Activated naive CD4-positive, alpha-beta T cell treated with anti-CD3 and anti-CD28 coated beads, Interleukin-2, amount 10 ng/mL, durations not matched to agents 7 days and 5 days (primary cell): ENCODE results near the gene ZNF530.
A peak's percentile ranks its signal among the peaks of the same experiment; 100 is the strongest.

Experiments
- CTCF ChIA-PET: fragments of 350-600 bp; sonication (Branson Sonifier 250); formaldehyde crosslinking; loops from one replicate; lab custom pipeline; 2021; ENCODE audit warnings: antibody characterized with exemption; lab: Charles Lee
- DNase-seq: peaks from one replicate; pipeline ENCODE4 v3.0.0-alpha.2; 2020
- H3K27ac Mint-ChIP-seq: one replicate; pipeline ENCODE4 v1.8.0; 2021; ENCODE audit warnings: mild to moderate bottlenecking, moderate library complexity, mixed read lengths
- H3K27me3 Mint-ChIP-seq: one replicate; pipeline ENCODE4 v1.8.0; 2021; ENCODE audit warnings: mild to moderate bottlenecking, mixed read lengths
- H3K36me3 Mint-ChIP-seq: one replicate; pipeline ENCODE4 v1.8.0; 2021; ENCODE audit warnings: mixed read lengths
- H3K4me1 Mint-ChIP-seq: one replicate; pipeline ENCODE4 v1.8.0; 2021; ENCODE audit warnings: mixed read lengths
- H3K4me3 Mint-ChIP-seq: one replicate; pipeline ENCODE4 v1.8.0; 2021; ENCODE audit warnings: mild to moderate bottlenecking, moderate library complexity, mixed read lengths
- H3K9me3 Mint-ChIP-seq: one replicate; pipeline ENCODE4 v1.8.0; 2021; ENCODE audit warnings: mixed read lengths

Gene ZNF530

DNA sequence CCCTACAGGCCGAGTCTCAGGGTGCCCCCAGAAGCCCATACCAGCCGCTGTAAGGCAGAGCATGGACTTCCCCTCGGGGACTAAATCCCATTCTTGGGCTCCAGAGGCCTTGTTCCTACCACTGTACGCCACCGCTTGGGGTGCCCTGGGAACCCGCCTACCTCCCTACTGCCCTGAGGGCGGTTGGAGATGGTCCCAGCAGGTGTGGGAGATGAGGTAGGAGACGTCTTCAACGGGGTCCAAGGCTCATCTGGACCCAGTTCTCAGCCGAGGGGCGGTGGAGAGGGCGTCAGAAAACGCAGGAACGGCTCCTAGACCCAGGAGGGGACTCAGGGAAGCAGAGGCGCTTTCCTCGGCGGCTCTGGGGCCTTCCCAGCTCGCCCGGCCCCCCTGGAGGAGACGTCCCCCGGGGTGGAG lies 16.6 kb upstream of the ZNF530 start:
- Mint-ChIP-seq H3K9me3 (peaks cover 56% of the 10 kb centered on the region), H3K4me1 (peaks cover 32% of the 10 kb centered on the region), H3K27ac (no peak overlapping the region), H3K27me3 (peaks cover 3% of the 10 kb centered on the region), H3K4me3 (peak overlapping the region; percentile 92), H3K36me3 (peaks cover 57% of the 10 kb centered on the region)
- CTCF ChIA-PET = no interaction called here
- DNase-seq = no peak

DNA sequence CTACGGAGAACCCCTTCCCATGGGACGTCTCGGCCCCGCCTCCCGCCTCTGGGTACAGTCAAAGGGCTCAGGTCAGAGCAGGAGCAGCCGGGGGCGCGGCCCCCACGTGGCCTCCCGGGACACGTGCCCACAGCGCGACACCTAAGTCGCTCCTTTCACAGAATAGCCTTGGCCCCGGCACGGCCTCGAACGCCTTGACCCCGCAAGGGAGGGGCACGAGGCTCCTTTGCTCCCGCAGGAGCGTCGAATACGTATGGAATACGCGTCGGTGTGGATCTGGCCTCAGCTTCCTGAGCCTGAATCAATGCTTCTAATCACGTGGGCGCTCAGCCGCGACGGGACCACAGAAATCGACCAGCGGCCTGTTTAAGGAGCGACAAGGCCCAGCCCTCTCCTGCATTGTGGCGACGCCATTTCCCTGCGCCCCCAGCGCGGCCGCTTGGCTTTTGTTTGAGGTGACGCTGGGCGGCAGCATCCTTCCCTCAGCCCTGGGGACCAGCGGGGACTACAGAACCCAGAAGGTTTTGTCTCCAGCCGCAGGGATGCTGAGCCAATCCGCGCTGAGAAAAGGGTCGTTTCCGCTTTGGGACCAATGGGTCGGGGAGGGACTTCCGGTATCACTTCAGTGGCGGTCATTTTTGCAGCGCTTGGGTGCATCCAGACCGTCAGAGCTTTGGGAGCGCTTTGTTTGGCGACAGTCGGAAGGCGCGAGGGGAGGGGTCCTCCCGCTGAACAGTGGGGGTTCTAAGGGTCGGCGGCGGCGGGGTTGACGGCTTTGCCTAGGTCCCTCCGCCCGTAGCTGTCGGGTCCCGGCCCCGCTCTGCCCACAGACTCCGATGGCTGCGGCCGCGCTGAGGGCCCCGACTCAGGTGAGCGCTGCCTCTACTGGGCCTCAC lies 15.9 kb upstream of the ZNF530 start, which contains the start of gene ZIK1:
ZIK1 (plus strand) TSS at position 625 of the 896 bp plus-strand sequence; CDS start at position 837, 212 bp downstream.
- H3K4me1 Mint-ChIP-seq = peaks cover 29% of the 10 kb centered on the region
- peaks cover 3% of the 10 kb centered on the region for H3K27me3 Mint-ChIP-seq
- DNase-seq = peak; percentile 95
- peaks cover 62% of the 10 kb centered on the region for H3K9me3 Mint-ChIP-seq
- CTCF ChIA-PET = no interaction called here
- H3K36me3 Mint-ChIP-seq = peaks cover 59% of the 10 kb centered on the region
- H3K27ac Mint-ChIP-seq = peak within 1 kb of the TSS; percentile 91
- H3K4me3 Mint-ChIP-seq = peak within 1 kb of the TSS; percentile 92

DNA sequence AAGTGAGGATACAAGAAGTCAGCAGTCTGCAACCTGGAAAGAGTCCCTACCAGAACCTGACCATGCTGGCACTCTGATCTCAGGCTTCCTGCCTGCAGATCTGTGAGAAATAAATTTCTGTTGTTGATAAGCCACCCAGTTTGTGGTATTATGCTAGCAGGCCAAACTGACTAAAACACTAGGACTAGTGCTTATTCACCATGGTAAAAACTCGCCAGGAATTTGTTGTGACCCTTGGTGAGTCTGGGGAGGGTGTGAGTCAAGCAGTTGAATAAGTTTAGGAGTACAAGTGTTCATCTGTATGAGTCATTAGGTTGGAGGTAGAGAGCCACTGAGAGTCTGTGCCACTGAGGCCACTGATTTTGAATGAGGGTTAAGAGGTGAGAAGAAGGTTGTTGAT lies 12.2 kb upstream of the ZNF530 start:
- peaks cover 20% of the 10 kb centered on the region for H3K4me1 Mint-ChIP-seq
- H3K36me3 Mint-ChIP-seq = peaks cover 77% of the 10 kb centered on the region
- CTCF ChIA-PET = no interaction called here
- H3K9me3 Mint-ChIP-seq = peaks cover 77% of the 10 kb centered on the region
- no peak overlapping the region for H3K4me3 Mint-ChIP-seq
- H3K27me3 Mint-ChIP-seq = peaks cover 3% of the 10 kb centered on the region
- no peak for DNase-seq
- no peak overlapping the region for H3K27ac Mint-ChIP-seq

DNA sequence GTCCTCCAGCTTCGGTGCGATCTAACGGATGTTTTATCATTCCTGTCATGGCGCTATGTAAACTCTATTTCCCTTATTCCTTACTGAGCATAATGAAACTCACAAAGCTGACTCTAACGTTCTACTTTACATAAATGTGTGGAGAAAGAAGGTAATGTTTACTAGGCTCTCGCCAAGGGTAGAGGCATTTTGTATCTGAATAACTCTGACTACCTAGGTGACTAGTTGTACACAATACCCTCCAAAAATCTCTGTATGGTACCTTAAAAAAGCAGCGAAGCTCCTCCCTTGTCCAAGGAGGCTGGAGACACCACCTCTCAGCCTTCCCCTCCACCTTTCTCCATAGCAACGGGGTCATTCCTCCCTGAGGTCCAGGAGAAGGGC lies 316 bp upstream of the ZNF530 start:
- CTCF ChIA-PET = no interaction called here
- peak overlapping the region; percentile 83 for H3K4me3 Mint-ChIP-seq
- H3K9me3 Mint-ChIP-seq = peaks cover 58% of the 10 kb centered on the region
- no peak for DNase-seq
- no peaks in the 10 kb centered on the region for H3K27me3 Mint-ChIP-seq
- peaks cover 37% of the 10 kb centered on the region for H3K36me3 Mint-ChIP-seq
- H3K27ac Mint-ChIP-seq = peak overlapping the region; percentile 82
- H3K4me1 Mint-ChIP-seq = peaks cover 21% of the 10 kb centered on the region

DNA sequence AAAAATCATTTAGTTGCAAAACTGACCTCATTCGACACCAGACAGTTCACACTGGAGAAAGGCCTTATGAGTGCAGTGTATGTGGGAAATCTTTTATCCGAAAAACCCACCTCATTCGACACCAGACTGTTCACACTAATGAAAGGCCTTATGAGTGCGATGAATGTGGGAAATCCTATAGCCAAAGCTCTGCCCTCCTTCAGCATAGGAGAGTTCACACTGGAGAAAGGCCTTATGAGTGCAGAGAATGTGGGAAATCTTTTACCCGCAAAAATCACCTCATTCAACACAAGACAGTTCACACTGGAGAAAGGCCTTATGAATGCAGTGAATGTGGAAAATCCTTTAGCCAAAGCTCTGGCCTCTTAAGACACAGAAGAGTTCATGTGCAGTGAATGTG lies 7.2 kb downstream of the ZNF530 start:
- H3K9me3 Mint-ChIP-seq = peaks cover 65% of the 10 kb centered on the region
- H3K27ac Mint-ChIP-seq = no peak overlapping the region
- H3K4me1 Mint-ChIP-seq = no peaks in the 10 kb centered on the region
- no peaks in the 10 kb centered on the region for H3K27me3 Mint-ChIP-seq
- CTCF ChIA-PET = no interaction called here
- no peak overlapping the region for H3K4me3 Mint-ChIP-seq
- H3K36me3 Mint-ChIP-seq = peaks cover 62% of the 10 kb centered on the region
- DNase-seq = no peak

DNA sequence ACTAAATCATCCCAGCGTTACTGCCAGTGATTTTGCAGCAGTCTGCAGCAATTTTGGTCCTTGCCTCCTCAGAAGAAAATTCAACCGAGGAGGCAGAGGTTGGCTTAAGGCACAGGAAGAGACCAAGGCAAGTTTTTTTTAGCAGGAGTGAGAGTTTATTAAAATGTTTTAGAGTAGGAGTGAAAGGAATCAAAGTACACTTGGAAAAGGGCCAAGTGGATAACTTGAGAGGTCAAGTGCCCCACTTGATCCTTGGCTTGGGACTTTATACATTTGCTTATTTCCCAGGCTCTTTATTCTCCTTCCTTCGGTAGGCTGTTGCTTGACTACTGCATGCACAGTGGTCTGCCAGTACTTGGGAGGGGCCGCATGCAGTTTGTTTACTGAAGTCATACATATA lies 11.4 kb downstream of the ZNF530 start:
- H3K4me1 Mint-ChIP-seq = peaks cover 22% of the 10 kb centered on the region
- no peak overlapping the region for H3K4me3 Mint-ChIP-seq
- peaks cover 45% of the 10 kb centered on the region for H3K36me3 Mint-ChIP-seq
- no peaks in the 10 kb centered on the region for H3K27me3 Mint-ChIP-seq
- CTCF ChIA-PET = no interaction called here
- no peak for DNase-seq
- no peak overlapping the region for H3K27ac Mint-ChIP-seq
- H3K9me3 Mint-ChIP-seq = peaks cover 60% of the 10 kb centered on the region

DNA sequence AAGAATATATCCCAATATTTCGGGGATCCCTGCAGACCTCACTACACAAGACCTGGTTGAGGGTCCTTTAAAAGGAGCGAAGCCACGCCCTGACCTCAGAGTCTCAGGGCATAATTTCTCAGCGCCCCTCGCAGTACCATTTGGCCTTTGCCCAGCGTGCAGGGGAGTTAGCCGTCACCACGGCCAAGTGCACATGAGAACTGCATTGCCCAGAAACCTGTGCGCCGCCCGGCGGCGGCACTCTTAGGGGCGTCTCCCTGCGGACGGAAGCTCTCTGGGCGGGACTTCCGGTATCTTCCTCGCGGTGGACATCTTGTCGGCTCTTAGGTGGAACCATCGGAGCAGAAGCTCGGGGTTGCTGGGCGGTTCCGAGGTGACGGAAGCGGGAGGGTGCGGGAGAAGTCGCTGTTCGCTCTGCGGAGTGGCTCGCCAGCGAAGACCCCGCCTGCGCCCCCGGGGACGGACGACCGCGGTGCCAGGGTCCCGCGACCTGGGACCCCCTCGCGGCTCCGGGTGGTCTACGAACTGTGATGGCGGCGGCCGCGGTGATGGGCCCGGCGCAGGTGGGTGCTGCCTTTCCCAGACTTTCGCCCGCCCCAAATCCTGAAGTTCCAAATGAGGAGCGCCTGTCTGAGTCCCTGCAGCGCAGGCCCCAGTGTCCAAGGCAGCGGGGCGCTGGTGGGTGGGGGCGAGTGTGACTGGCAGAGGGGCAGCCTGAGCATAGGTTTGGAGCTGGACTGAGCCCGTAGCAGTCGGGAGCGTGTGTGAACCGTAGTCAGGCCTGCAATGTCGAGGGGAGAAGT lies 14.5 kb downstream of the ZNF530 start, which contains the start of gene ZNF134:
ZNF134 (plus strand) TSS at position 302 of the 803 bp plus-strand sequence. CDS start 5,227 bp downstream, outside the sequence.
- H3K4me1 Mint-ChIP-seq = peaks cover 22% of the 10 kb centered on the region
- H3K9me3 Mint-ChIP-seq = peaks cover 63% of the 10 kb centered on the region
- DNase-seq = peak; percentile 95
- peaks cover 51% of the 10 kb centered on the region for H3K36me3 Mint-ChIP-seq
- H3K27ac Mint-ChIP-seq = peak within 1 kb of the TSS; percentile 89
- CTCF ChIA-PET = no interaction called here
- H3K27me3 Mint-ChIP-seq = no peaks in the 10 kb centered on the region
- H3K4me3 Mint-ChIP-seq = peak within 1 kb of the TSS; percentile 83

DNA sequence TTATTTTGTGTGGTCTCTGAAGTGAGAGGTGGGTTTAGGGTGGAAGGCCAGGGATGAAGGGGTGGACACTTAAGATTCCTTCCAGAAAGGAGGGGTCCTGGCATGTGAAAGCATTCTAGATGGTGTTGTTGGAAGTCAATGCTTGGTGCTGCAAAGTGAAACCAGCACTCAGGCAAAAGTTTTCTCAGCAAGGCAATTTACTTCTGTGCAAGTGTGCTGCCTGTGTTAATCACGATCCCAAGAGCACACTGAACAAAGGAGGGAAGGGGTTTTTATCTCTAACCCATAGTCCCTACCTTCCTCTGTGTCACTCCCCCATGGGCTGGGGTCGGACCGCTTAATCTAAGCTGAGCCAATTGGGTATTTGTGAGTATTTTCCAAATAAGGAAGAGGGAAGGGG lies 15.7 kb downstream of the ZNF530 start:
- CTCF ChIA-PET = no interaction called here
- Mint-ChIP-seq H3K27ac (peak overlapping the region; percentile 89), H3K4me3 (peak overlapping the region; percentile 83), H3K27me3 (no peaks in the 10 kb centered on the region), H3K9me3 (peaks cover 75% of the 10 kb centered on the region), H3K36me3 (peaks cover 63% of the 10 kb centered on the region), H3K4me1 (peaks cover 22% of the 10 kb centered on the region)
- DNase-seq = no peak

DNA sequence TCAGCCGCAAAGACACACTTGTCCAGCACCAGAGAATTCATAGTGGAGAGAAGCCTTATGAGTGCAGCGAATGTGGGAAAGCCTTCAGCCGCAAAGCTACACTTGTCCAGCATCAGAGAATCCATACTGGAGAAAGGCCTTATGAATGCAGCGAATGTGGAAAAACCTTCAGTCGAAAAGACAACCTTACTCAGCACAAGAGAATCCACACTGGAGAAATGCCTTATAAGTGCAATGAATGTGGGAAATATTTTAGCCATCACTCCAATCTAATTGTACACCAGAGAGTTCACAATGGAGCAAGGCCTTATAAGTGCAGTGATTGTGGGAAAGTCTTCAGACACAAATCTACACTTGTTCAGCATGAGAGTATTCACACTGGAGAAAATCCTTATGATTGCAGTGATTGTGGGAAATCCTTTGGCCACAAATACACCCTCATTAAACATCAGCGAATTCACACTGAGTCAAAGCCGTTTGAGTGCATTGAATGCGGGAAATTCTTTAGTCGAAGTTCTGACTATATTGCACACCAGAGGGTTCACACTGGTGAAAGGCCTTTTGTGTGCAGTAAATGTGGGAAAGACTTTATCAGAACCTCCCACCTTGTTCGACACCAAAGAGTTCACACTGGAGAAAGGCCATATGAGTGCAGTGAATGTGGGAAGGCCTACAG lies 21.1 kb downstream of the ZNF530 start:
- DNase-seq = no peak
- peaks cover 89% of the 10 kb centered on the region for H3K9me3 Mint-ChIP-seq
- H3K27ac Mint-ChIP-seq = peak overlapping the region; percentile 49
- peaks cover under 1% of the 10 kb centered on the region for H3K4me1 Mint-ChIP-seq
- CTCF ChIA-PET = no interaction called here
- no peak overlapping the region for H3K4me3 Mint-ChIP-seq
- H3K36me3 Mint-ChIP-seq = peaks cover 93% of the 10 kb centered on the region
- H3K27me3 Mint-ChIP-seq = no peaks in the 10 kb centered on the region

DNA sequence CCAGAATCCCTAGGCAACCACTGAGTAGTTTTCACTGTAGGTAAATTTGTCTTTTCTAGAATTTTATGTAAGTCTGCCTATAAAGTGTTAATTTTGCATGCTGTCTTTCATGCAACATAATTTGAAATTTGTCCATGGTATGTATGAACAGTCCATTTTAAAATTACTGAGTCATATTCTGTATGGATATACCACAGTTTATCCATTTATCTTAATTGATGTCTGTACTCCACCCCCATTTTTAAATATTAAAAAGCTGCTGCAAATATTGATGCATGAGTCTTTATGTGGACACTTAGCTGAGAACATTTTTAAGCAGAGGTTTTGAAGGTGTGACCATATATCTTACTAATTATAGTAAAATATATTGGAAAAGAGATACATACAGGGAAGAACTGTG lies 23.4 kb downstream of the ZNF530 start:
- Mint-ChIP-seq H3K9me3 (peaks cover 77% of the 10 kb centered on the region), H3K4me3 (no peak overlapping the region), H3K36me3 (peaks cover 74% of the 10 kb centered on the region), H3K4me1 (no peaks in the 10 kb centered on the region), H3K27ac (no peak overlapping the region), H3K27me3 (no peaks in the 10 kb centered on the region)
- CTCF ChIA-PET = no interaction called here
- DNase-seq = no peak

DNA sequence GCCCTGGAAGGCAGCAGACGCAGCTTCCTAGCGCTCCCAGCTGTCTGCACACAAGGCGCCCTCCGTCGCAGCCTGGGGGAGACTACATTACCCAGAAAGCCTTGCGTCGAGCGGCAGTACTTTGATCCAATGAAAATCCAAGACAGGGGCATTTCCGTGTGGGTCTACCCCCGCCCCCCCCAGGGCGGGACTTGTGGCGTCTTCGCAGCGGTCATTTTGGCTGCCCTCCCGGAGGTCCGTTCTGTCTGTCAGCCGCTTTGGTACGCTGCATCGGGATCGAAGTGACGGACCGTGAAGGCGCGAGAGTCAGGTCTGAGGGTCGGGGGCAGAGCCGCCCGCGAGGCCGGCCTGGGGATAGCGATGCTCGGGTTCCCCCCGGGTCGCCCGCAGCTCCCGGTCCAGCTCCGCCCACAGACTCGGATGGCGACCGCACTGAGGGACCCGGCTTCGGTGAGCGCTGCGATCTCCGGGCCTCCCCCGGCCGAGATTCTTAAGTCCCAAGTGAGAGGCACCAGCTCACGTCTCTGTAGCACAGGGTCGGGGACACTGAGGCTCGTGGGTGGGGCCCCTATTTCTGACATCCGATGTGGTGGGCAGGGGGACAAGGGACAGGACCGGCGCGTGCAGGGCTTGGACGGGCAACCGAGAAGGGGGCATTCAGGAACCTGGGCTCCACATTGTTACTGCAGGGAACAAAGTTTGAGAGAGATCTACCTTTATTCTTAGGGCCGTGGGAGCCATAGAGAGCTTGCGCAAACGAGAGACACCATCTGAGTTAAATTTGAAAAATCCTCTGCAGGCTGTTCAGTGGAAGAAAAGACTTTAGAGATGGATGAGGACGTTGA lies 33.5 kb downstream of the ZNF530 start, which contains the start of gene ZNF211:
ZNF211 (plus strand) TSS at position 182 of the 845 bp plus-strand sequence; CDS start at position 361, 179 bp downstream.
- Mint-ChIP-seq H3K27ac (peak within 1 kb of the TSS; percentile 90), H3K36me3 (peaks cover 49% of the 10 kb centered on the region), H3K4me3 (peak within 1 kb of the TSS; percentile 97), H3K27me3 (no peaks in the 10 kb centered on the region), H3K9me3 (peaks cover 36% of the 10 kb centered on the region), H3K4me1 (peaks cover 24% of the 10 kb centered on the region)
- DNase-seq = peak; percentile 93
- CTCF ChIA-PET = interaction anchor here (1.0 kb wide), 1 partner anchor 32 kb away, joined by 3 read pairs; no protein-coding TSS in a partner anchor

DNA sequence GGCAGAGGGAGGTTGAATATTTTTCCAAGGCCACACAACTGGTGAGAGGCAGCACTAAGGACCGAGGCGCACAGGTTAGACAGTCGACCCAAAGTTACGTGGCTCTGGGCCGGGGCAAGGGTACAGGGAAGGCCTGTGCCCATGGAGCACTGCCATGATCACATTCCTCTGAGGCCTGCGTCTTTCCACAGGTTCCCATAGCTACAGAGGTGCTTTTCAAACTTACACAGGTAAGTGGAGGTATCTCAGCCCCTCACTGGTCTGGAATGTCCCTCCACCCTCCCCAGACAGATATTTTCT lies 34.1 kb downstream of the ZNF530 start:
- no peaks in the 10 kb centered on the region for H3K27me3 Mint-ChIP-seq
- peak overlapping the region; percentile 97 for H3K4me3 Mint-ChIP-seq
- H3K4me1 Mint-ChIP-seq = peaks cover 24% of the 10 kb centered on the region
- H3K9me3 Mint-ChIP-seq = peaks cover 40% of the 10 kb centered on the region
- peaks cover 55% of the 10 kb centered on the region for H3K36me3 Mint-ChIP-seq
- no peak for DNase-seq
- CTCF ChIA-PET = interaction anchor here (1.0 kb wide), 1 partner anchor 32 kb away, joined by 3 read pairs; no protein-coding TSS in a partner anchor
- peak overlapping the region; percentile 90 for H3K27ac Mint-ChIP-seq

DNA sequence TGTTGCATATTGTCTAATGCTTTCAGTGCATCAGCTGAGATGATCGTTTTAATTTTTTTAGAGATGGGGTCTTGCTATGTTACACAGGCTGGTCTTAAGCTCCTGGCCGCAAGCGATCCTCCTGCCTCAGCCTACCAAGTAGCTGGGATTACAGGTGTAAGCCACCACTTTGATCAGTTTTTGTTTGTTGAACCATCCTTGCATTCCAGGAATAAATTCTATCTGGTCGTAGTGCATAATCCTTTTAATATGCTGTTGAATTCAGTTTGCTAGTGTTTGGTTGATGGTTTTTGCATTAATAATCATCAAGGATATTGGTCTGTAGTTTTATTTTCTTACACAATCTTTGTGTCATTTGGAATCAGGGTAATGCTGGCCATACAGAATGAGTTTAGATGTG lies 37.7 kb downstream of the ZNF530 start:
- H3K27ac Mint-ChIP-seq = no peak overlapping the region
- no peaks in the 10 kb centered on the region for H3K27me3 Mint-ChIP-seq
- peaks cover 85% of the 10 kb centered on the region for H3K36me3 Mint-ChIP-seq
- H3K9me3 Mint-ChIP-seq = peaks cover 61% of the 10 kb centered on the region
- no peak for DNase-seq
- CTCF ChIA-PET = no interaction called here
- peaks cover 24% of the 10 kb centered on the region for H3K4me1 Mint-ChIP-seq
- H3K4me3 Mint-ChIP-seq = no peak overlapping the region
